VCaP (cell line): ENCODE data around the gene ALCAM.

Experiments
- H3K27ac ChIP-seq: fragments of 450-650 bp; 2 replicates; pipeline ENCODE4 v1.5.1; 2017
- TF ChIP-seq, protein P1 (sequence below): fragments of 450-650 bp; conservative IDR thresholded peaks from 2 replicates; pipeline ENCODE4 v1.5.1; 2017; ENCODE audit warnings: mild to moderate bottlenecking, moderate library complexity

Gene ALCAM

DNA sequence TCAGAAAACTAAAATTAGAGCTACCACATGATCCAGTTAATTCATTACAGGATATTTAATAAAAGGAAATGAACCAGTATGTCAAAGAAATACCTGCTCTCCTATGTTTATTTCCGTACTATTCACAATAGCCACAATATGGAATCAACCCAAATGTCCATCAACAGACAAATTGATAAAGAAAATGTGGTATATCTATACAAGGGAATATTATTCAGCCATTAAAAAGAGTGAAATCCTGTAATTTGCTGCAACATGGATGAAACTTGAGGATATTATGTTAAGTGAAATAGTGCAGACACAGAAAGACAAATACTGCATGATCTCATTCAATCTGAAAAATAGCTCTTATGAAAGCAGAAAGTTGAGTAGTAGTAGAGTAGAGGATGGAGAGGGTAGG lies 33.7 kb upstream of the ALCAM start:
- TF ChIP-seq, protein P1, sequence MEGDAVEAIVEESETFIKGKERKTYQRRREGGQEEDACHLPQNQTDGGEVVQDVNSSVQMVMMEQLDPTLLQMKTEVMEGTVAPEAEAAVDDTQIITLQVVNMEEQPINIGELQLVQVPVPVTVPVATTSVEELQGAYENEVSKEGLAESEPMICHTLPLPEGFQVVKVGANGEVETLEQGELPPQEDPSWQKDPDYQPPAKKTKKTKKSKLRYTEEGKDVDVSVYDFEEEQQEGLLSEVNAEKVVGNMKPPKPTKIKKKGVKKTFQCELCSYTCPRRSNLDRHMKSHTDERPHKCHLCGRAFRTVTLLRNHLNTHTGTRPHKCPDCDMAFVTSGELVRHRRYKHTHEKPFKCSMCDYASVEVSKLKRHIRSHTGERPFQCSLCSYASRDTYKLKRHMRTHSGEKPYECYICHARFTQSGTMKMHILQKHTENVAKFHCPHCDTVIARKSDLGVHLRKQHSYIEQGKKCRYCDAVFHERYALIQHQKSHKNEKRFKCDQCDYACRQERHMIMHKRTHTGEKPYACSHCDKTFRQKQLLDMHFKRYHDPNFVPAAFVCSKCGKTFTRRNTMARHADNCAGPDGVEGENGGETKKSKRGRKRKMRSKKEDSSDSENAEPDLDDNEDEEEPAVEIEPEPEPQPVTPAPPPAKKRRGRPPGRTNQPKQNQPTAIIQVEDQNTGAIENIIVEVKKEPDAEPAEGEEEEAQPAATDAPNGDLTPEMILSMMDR = no peak
- H3K27ac ChIP-seq = no peak overlapping the region

DNA sequence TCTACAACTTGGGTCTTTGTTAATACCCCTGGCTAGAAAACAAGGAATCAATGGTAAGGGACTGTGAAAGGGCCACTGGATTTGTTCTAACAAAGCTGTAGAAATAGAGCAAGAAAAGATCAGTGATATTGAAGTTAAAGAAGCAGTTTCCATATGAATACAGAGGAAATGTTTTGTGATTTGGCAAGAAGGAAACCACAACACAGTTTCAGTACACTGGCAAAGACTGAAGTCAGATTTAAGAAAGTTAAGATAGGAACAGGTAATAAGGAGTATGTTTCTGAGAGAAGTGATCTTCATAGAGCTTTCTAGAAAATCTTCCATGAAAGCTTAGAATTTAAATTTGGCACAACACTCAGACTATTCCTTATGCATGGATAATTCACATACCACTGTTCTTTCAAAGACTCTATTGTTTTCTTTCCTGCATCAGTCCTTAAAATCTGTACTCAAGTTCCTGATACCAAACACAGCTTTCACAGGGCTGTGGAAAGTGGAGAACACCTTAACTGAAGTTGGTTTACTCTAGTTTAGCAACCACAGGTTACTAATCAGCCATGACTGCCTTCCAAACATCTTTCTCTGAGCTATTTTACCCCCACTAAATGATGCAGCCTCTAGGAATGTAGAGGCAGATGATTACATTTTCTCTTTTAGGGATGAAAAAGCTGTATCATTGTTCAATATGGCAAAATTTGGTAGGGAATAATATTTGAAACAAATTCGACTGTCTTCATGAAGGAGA lies 32.4 kb upstream of the ALCAM start:
- no peak overlapping the region for H3K27ac ChIP-seq
- TF ChIP-seq, protein P1 = no peak

DNA sequence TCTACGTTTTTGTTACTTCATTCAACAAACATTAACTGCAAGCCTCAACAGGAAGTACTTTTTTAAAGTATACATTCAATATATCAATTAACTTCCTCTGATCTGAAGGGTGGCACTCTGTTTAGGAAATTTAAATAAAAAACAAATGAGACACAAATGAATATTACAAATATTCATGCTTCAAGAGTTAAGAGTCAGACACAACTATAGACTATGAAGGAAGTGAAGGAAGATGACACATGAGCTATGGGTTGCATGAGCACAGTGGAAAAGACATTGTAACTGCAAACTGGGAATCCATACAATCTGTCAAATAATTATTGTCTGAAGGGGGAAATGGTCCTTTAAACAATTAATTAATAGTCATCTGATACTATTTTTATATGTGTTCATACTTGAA lies 26.8 kb upstream of the ALCAM start:
- TF ChIP-seq, protein P1 = no peak
- no peak overlapping the region for H3K27ac ChIP-seq

DNA sequence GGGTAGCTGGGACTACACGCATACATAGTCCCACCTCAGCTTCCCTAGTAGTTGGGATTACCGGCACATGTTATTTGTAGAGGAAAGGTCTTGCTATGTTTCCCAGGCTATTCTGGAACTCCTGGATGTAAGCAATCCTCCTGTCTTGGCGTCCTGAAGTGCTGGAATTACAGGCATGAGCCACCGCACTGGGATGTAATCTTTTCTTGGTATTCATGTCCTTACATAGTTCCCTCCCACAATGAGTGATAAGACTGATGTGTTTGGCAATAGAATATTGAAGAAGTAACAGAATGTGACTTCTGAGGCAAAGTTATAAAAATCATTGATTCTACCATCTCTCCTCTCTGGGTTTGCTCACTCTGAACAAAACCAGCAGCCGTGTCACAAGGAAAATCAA lies 22.7 kb upstream of the ALCAM start:
- no peak overlapping the region for H3K27ac ChIP-seq
- TF ChIP-seq, protein P1 = no peak

DNA sequence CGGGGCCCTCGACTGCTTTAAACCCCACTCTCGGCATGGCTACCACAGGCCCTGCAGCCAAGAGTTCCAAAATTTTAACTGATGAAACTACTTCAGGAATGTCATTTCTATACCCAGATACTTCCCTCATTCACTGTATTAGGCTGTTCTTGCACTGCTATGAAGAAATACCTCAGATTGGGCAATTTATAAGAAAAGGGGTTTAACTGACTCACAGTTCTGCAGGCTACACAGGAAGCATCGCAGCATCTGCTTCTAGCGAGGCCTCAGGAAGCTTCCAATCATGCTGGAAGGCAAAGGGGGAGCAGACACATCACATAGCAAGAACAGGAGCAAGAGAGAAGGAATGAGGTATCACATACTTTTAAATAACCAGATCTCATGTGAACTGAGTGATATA lies 21.6 kb upstream of the ALCAM start:
- no peak overlapping the region for H3K27ac ChIP-seq
- TF ChIP-seq, protein P1 = no peak

DNA sequence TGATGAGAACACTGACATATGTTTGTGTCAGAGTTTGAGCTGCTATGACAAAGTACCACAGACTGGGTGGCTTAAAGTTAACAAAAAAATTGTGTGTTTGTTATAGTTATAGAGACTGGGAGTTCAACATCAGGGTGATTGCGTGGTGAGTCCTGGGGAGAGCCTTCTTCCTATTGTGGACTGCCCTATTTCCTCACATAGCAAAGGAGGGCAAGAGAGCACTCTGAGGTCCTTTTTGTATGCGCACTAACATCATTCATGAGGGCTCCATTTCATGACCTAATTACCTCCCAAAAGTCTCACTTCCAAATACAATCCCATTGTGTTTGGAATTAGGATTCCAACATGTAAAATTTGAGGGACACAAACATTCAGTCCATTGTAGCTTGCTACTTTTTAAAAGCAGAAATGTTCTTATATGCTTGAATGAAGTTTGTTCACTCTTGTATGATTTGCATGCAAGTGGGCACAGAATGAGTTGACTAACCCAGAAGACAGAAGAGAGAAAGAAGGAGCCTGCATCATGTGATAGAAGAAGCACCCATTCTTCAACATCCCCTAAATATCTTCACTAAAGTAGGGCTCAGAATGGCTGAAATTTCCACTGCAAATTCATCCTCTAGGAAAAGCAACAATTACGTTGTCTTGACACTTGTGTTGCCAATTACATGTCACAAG lies 18.9 kb upstream of the ALCAM start:
- TF ChIP-seq, protein P1 = no peak
- no peak overlapping the region for H3K27ac ChIP-seq

DNA sequence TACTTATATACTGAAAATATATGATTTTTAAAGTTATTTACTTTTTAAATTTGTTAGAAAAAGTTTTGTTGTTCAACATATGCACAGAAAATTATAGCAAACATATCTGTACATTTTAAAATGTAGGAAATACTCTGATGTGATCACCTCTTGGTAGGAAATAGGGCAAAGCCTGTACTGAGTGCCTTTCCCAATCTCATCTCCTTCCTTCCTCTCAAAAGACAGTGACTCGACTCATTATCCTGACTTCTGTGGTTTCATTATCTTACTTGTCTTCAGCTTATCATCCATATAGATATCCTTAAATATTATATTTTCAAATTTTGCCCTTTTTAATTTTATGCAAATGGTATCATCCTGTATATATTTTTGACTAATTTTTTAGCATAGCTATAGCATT lies 18.4 kb upstream of the ALCAM start:
- no peak overlapping the region for H3K27ac ChIP-seq
- TF ChIP-seq, protein P1 = no peak
